NK-92 (cell line): ENCODE measurements around the gene DGKB.
"Not testable (repeated sequence)": the region's sequence is repeated elsewhere in the genome, so short reads cannot be mapped to it uniquely, and the experiment has no call there.

ENCODE experiments used
- DNase-seq: peaks from one replicate; lab custom pipeline; 2025; ENCODE audit not compliant: unreplicated experiment; lab: John Stamatoyannopoulos, UW

DGKB gene

GRCh38 chr7:14480281-14480680 is 422.3 kb downstream of the DGKB start:
- DNase-seq, result no peak

GRCh38 chr7:14478834-14479510 is 423.6 kb downstream of the DGKB start:
- DNase-seq, result no peak

DNA sequence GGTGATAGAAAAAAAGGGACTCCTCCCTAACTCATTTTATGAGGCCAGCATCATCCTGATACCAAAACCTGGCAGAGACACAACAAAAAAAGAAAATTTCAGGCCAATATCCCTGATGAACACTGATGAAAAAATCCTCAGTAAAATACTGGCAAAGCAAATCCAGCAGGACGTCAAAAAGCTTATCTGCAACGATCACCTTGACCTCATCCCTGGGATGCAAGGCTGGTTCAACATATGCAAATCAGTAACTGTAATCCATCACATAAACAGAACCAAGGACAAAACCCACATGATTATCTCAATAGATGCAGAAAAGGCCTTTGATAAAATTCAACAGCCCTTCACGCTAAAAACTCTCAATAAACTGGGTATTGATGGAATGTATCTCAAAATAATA is 440.8 kb downstream of the DGKB start:
- not testable (repeated sequence) for DNase-seq

- DNase-seq, result not testable (repeated sequence)
These were observed 443.7 kb downstream of the DGKB start for GRCh38 chr7:14458846-14459245.

- DNase-seq, result no peak
These were observed 444.7 kb downstream of the DGKB start for GRCh38 chr7:14457568-14458453.

- no peak for DNase-seq
These were observed 453.3 kb downstream of the DGKB start for GRCh38 chr7:14449291-14449690.

DNA sequence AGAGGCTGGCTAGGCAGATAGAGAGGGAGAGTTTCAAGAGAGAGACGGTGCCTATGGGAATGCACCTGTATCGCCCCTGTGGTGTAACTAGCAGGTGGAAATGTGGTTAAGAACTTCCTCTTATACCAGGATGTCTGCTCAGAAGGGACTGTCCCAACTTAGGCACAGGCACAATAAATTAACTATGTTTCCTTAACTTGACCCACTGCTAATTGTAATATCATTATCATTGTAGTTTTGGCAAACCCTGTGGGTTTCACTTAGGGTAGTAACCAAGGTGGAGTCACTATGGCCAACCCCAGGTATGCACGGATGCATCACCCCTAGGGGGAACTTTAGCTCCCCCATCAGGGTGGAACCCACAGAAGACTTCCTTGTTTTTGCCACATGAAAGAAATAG is 455.7 kb downstream of the DGKB start:
- no peak for DNase-seq

DNA sequence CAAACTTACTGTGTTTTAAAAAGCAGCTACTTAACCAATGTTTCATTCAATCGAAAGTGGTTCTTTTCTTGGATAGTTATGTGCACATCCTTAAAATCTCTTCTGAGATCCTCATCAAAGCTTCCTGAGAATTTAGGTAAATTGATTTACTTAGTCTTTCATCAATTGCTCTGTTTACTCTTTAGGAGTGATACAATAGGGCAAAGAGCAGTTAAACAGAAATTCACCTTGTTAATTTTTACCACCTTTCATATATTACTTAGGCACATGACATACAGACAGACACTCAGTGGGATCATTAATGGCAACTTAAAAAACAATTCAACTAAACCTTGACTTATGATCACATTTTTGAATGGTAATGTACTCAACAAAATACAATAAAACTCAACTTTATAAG is 456.3 kb downstream of the DGKB start:
- DNase-seq, result no peak

GRCh38 chr7:14438366-14438765 is 464.2 kb downstream of the DGKB start:
- no peak for DNase-seq

GRCh38 chr7:14436878-14437277 is 465.7 kb downstream of the DGKB start:
- no peak for DNase-seq

DNA sequence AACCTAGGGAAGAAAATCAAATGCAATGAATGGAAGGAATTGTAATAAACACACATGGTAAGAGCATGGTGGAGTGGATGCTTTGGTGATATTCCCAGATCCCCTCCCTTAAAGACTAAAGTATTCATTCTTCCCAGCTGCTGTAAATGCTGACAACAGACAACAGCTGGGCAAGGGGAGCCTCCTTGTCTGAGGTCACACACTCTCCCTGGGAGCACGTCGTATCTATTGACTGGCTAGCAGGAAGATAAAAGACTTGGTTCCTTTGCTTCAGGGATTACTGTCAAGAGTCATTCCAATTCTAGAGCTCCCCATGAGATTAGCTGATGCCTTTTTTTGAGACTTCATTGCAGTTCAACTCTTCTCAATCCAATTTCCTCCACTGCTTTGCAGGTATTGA is 469.6 kb downstream of the DGKB start:
- no peak for DNase-seq

DNA sequence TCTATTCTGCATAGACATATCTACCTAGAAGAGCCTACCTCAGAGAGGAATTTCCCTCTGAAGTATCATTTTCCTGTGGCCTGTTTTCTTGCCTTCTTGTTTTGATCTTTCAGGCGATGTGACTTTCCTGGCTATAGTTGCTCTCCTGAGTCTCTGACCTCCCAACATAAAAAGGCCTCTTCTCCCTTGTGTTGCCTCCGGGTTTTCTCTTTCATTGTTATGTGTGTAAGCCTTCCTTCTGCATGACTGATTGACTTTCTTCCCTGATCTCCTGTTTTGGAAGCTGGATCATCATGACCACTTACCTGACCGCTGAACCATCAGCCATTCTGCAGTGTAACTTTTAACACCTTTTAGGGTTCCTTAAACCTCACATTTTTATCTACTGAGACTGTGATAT is 471.6 kb downstream of the DGKB start:
- DNase-seq, result no peak

GRCh38 chr7:14425559-14425958 is 477.0 kb downstream of the DGKB start:
- no peak for DNase-seq

DNA sequence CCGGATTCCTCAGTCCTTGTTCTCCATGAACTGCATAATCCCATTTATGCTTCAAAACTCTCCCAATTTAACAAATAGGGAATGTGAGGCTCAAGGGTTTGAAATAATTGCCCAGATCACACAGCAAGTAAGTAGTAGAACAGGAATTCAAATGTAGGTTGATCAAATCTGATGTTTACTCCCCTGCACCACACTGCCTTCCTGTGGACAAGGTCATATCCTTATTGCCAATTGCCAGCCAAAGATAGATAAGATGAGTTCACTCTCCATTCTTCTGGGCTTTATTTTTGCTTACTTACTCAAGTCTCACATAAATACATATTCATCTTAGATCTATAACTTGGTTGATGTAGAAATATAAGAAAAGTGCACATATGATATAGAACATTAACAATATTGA is 477.9 kb downstream of the DGKB start:
- no peak for DNase-seq

DNA sequence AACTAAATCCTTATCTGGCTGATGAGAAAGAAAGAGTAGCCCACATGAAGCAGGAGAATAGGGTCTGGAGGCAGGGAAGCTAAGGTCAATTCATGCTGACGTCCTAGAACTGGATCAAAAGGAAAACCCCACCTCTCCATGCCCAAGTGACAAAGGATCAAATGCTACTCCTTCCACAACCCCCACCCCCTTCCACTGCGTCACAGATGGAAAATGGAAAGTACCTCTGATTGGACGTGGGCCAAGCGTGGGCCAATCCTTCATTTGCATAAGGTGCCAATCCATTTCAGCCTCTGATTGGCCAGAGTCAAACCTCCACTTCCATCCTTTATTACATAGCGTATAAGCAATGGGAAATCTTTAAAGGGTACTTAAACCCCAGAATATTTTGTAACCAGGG is 481.8 kb downstream of the DGKB start:
- no peak for DNase-seq

- no peak for DNase-seq
These were observed 483.0 kb downstream of the DGKB start for GRCh38 chr7:14419531-14419930.

GRCh38 chr7:14418633-14419032 is 483.9 kb downstream of the DGKB start:
- no peak for DNase-seq

DNA sequence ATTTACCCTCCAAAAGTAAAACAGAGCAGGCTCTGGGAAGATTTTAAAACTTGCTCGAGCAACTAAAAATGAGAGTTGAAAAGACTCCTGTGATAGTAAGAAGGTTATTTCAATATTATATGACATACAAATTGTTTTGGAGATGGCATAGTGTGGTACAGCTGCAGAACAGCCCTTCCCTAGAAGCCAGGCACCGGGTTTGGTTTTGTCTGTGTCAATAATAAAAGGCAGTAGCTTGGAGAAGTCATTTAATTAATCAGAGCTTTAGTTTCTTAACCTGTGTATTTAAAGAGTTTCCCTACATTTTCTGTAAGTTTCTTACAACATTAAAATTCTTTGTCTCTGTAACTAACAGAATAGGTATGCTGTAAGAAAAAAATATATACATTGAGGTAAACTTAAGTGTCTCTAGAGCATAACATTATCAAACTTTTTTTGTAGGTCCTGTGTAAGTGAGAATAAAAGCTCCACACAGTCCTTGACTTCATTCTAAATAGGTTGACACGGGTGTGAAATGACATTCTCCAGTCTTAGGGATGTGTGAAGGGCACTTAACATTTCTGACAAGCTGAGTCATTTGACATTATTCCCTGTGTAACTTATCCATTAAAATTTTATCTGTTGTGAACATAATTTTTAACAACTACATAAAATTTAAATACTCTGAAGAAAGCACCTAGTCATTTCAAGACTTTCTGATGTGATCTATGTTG is 488.1 kb downstream of the DGKB start:
- no peak for DNase-seq

- DNase-seq, result no peak
These were observed 495.1 kb downstream of the DGKB start for GRCh38 chr7:14407246-14408015.

GRCh38 chr7:14403587-14403986 is 499.0 kb downstream of the DGKB start:
- DNase-seq, result no peak

DNA sequence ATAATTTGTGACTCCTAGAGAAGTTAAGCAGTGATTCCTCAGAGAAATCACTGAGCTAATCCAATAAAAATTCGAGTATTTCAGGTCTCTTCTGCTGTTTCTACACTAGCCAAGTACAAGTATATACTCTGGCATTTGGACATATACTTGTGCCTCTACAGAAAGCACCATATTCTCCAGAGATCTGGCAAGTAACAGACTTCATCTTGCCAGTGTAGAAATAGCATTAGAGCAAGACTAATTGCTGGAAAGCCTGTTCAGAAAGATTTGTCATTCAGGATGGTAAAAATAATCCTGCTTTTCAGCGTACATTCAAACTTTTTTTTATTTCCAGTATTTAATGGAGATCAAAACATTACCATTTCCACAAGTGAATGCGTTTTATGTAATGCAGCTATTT is 502.3 kb downstream of the DGKB start:
- no peak for DNase-seq
